ENCODE data around the gene CYP2A13. TPM values are rescaled to one million over a fixed set of nuclear protein-coding genes. Genes with fewer than 3 reads are reported as not detected.

CYP2A13 gene
- polyA plus RNA-seq, 1 donor (not counting 4 experiments of a cell fraction or from before 2014, with no cell fraction given) = not detected

- no peaks in the 10 kb centered on the region for H3K9me3 ChIP-seq (ENCODE audit: control insufficient read depth, low read depth, low read length)
- TF ChIP-seq CTCF (optimal IDR thresholded peaks at IDR 0.05 in 1 of 3, IDR thresholded peaks at IDR 0.05 in 1 of 3, conservative IDR thresholded peaks at IDR 0.05 in 1 of 3; ENCODE audit: extremely low read depth in 1 of 3, insufficient read depth in 2 of 3, low read length in 3 of 3) = no peak
- no peak for TF ChIP-seq EZH2 (IDR thresholded peaks at IDR 0.05; ENCODE audit: low read length)
- H3K9ac ChIP-seq (ENCODE audit: control insufficient read depth, extremely low read depth, insufficient read depth, low read length) = no peak overlapping the region
- no peaks in the 10 kb centered on the region for H3K36me3 ChIP-seq (ENCODE audit: control insufficient read depth in 2 of 2, extremely low read depth in 1 of 2, insufficient read depth in 2 of 2, low read length in 2 of 2)
- H3K79me2 ChIP-seq (ENCODE audit: control insufficient read depth, insufficient read depth, low read length) = no peaks in the 10 kb centered on the region
- FAIRE-seq = no peak
- no peaks in the 10 kb centered on the region for H4K20me1 ChIP-seq (ENCODE audit: control insufficient read depth, extremely low read depth, insufficient read depth, low read length)
- dilution Hi-C loops (cut with MboI; ENCODE audit: extremely low pct_ligation_motif_present, low sequenced_read_pairs) = no loop called here
- DNase-seq (ENCODE audit: low read depth, low spot score) = no peak
- no peak overlapping the region for H3K27ac ChIP-seq (ENCODE audit: control insufficient read depth, insufficient read depth, low read length)
- peaks cover under 1% of the 10 kb centered on the region for H3K27me3 ChIP-seq (ENCODE audit: control insufficient read depth, extremely low read depth, insufficient read depth, low read length)
- no peak overlapping the region for H2AFZ ChIP-seq (ENCODE audit: control insufficient read depth, low read length)
- no peaks in the 10 kb centered on the region for H3K4me1 ChIP-seq (ENCODE audit: control insufficient read depth, extremely low read depth, insufficient read depth, low read length)
- H3K9me1 ChIP-seq (ENCODE audit: control insufficient read depth, extremely low read depth, insufficient read depth, low read length) = no peaks in the 10 kb centered on the region
- no peak overlapping the region for H3K4me3 ChIP-seq (ENCODE audit: control insufficient read depth in 2 of 3, extremely low read depth in 1 of 3, insufficient read depth in 2 of 3, low read depth in 1 of 3, low read length in 3 of 3)
- no peak overlapping the region for H3K4me2 ChIP-seq (ENCODE audit: control insufficient read depth, extremely low read depth, insufficient read depth, low read depth, low read length)
Observed at GRCh38 chr19:41083516-41083915, 4.7 kb upstream of the CYP2A13 start.

GRCh38 chr19:41085748-41086415, 2.4 kb upstream of the CYP2A13 start:
- H3K79me2 ChIP-seq (ENCODE audit: control insufficient read depth, insufficient read depth, low read length) = no peaks in the 10 kb centered on the region
- no peaks in the 10 kb centered on the region for H3K36me3 ChIP-seq (ENCODE audit: control insufficient read depth in 2 of 2, extremely low read depth in 1 of 2, insufficient read depth in 2 of 2, low read length in 2 of 2)
- no peak overlapping the region for H3K9ac ChIP-seq (ENCODE audit: control insufficient read depth, extremely low read depth, insufficient read depth, low read length)
- DNase-seq (ENCODE audit: low read depth, low spot score) = no peak
- no peaks in the 10 kb centered on the region for H3K4me1 ChIP-seq (ENCODE audit: control insufficient read depth, extremely low read depth, insufficient read depth, low read length)
- dilution Hi-C loops (cut with MboI; ENCODE audit: extremely low pct_ligation_motif_present, low sequenced_read_pairs) = no loop called here
- no peak overlapping the region for H3K4me2 ChIP-seq (ENCODE audit: control insufficient read depth, extremely low read depth, insufficient read depth, low read depth, low read length)
- H3K27ac ChIP-seq (ENCODE audit: control insufficient read depth, insufficient read depth, low read length) = no peak overlapping the region
- no peak overlapping the region for H2AFZ ChIP-seq (ENCODE audit: control insufficient read depth, low read length)
- no peak for FAIRE-seq
- H3K4me3 ChIP-seq (ENCODE audit: control insufficient read depth in 2 of 3, extremely low read depth in 1 of 3, insufficient read depth in 2 of 3, low read depth in 1 of 3, low read length in 3 of 3) = no peak overlapping the region
- no peak for TF ChIP-seq EZH2 (IDR thresholded peaks at IDR 0.05; ENCODE audit: low read length)
- no peak for TF ChIP-seq CTCF (optimal IDR thresholded peaks at IDR 0.05 in 1 of 3, IDR thresholded peaks at IDR 0.05 in 1 of 3, conservative IDR thresholded peaks at IDR 0.05 in 1 of 3; ENCODE audit: extremely low read depth in 1 of 3, insufficient read depth in 2 of 3, low read length in 3 of 3)
- H3K9me1 ChIP-seq (ENCODE audit: control insufficient read depth, extremely low read depth, insufficient read depth, low read length) = no peaks in the 10 kb centered on the region
- H3K9me3 ChIP-seq (ENCODE audit: control insufficient read depth, low read depth, low read length) = no peaks in the 10 kb centered on the region
- H3K27me3 ChIP-seq (ENCODE audit: control insufficient read depth, extremely low read depth, insufficient read depth, low read length) = peaks cover 15% of the 10 kb centered on the region
- H4K20me1 ChIP-seq (ENCODE audit: control insufficient read depth, extremely low read depth, insufficient read depth, low read length) = no peaks in the 10 kb centered on the region

Data from keratinocyte (primary cell).